ENCODE results near the gene RNF224.

DNA sequence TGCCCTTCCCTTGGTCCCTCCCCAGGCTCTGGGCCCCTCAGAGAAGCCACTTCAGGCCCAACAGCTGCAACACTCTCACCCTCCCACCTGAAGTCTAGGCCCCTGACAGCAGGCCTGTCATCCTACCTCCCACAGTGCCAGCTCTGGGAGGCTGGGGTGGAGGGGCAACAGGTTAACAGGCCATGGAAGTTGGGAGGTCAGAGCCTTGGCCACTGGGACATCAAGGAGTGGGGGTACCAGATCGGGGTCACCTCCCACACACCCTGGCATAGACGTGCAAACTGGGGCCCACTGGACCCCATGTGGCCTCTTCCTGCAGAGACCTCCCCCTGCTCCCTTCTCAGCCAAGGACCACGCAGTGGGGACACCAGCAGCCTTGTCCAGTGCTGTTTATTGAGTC lies 36.1 kb upstream of the RNF224 start:
- TF ChIP-seq, protein P1, sequence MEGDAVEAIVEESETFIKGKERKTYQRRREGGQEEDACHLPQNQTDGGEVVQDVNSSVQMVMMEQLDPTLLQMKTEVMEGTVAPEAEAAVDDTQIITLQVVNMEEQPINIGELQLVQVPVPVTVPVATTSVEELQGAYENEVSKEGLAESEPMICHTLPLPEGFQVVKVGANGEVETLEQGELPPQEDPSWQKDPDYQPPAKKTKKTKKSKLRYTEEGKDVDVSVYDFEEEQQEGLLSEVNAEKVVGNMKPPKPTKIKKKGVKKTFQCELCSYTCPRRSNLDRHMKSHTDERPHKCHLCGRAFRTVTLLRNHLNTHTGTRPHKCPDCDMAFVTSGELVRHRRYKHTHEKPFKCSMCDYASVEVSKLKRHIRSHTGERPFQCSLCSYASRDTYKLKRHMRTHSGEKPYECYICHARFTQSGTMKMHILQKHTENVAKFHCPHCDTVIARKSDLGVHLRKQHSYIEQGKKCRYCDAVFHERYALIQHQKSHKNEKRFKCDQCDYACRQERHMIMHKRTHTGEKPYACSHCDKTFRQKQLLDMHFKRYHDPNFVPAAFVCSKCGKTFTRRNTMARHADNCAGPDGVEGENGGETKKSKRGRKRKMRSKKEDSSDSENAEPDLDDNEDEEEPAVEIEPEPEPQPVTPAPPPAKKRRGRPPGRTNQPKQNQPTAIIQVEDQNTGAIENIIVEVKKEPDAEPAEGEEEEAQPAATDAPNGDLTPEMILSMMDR (IDR thresholded peaks at IDR 0.05; ENCODE audit: poor library complexity, severe bottlenecking), result no peak
- TF ChIP-seq POLR2AphosphoS5 (IDR thresholded peaks at IDR 0.05) (no peak), EZH2 (IDR thresholded peaks at IDR 0.05; ENCODE audit: borderline replicate concordance, insufficient read depth, low read length, poor library complexity, severe bottlenecking) (no peak), EP300 (conservative IDR thresholded peaks at IDR 0.05; ENCODE audit: poor library complexity, severe bottlenecking) (no peak), TAF1 (IDR thresholded peaks at IDR 0.05; ENCODE audit: low read depth) (no peak)
